IMR-90 (cell line): ENCODE data around the gene MARVELD2. TPM values are rescaled to one million over a fixed set of nuclear protein-coding genes. Genes with fewer than 3 reads are reported as not detected.

Experiments
- ATAC-seq: fragments of 200-7000 bp; cut with Tn5 transposase; 2 replicates; pipeline ENCODE4 v1.9.1; 2020; ENCODE audit warnings: low read depth, mild to moderate bottlenecking, moderate library complexity
- BruUV-seq: library from RNA; stranded (reverse); fragments of 400-500 nt; replicated peaks from 2 replicates; lab custom pipeline; 2021; lab: Mats Ljungman, UMichigan
- CTCF ChIA-PET: fragments of 300-600 bp; formaldehyde crosslinking; extraction: SDS; loops from one replicate; lab custom pipeline; 2021; ENCODE audit warnings: antibody characterized with exemption; lab: Yijun Ruan, JAX
- POLR2A ChIA-PET: fragments of 300-600 bp; sonication (Branson Sonifier 250); formaldehyde crosslinking; loops from one replicate; lab custom pipeline; 2022; ENCODE audit warnings: antibody characterized with exemption; ENCODE audit not compliant: unreplicated experiment; lab: Charles Lee
- DNase-seq: peaks from one replicate; pipeline ENCODE4 v3.0.0; 2013
- H2AFZ ChIP-seq: replicated peaks from 2 replicates; pipeline ENCODE3; 2013; ENCODE audit warnings: low read length, mild to moderate bottlenecking; ENCODE audit not compliant: poor library complexity
- H2AK5ac ChIP-seq: 2 replicates; pipeline ENCODE4 v1.6.1; 2013; ENCODE audit warnings: low read depth, low read length, inconsistent platforms
- H2AK9ac ChIP-seq: replicated peaks from 2 replicates; pipeline ENCODE3; 2013; ENCODE audit warnings: mild to moderate bottlenecking, low read depth, low read length, moderate library complexity; ENCODE audit not compliant: poor library complexity
- H2BK120ac ChIP-seq: 2 replicates; pipeline ENCODE4 v1.6.1; 2013; ENCODE audit warnings: low read depth, low read length, inconsistent platforms
- H2BK15ac ChIP-seq: 3 replicates; pipeline ENCODE4 v1.6.1; 2013; ENCODE audit warnings: low read depth, low read length, inconsistent platforms
- H2BK20ac ChIP-seq: 2 replicates; pipeline ENCODE4 v1.6.1; 2013; ENCODE audit warnings: low read depth, mild to moderate bottlenecking, inconsistent platforms, low read length, moderate library complexity
- H2BK5ac ChIP-seq: 2 replicates; pipeline ENCODE4 v1.6.1; 2013; ENCODE audit warnings: mild to moderate bottlenecking, low read depth, low read length, inconsistent platforms; ENCODE audit not compliant: poor library complexity, severe bottlenecking
- H3K14ac ChIP-seq: replicated peaks from 2 replicates; pipeline ENCODE4 v1.6.1; 2013; ENCODE audit warnings: low read depth, low read length, inconsistent platforms
- H3K18ac ChIP-seq: 2 replicates; pipeline ENCODE4 v1.6.1; 2013; ENCODE audit warnings: low read depth, low read length, control low read depth
- H3K23ac ChIP-seq: 2 replicates; pipeline ENCODE4 v1.6.1; 2013; ENCODE audit warnings: low read depth, low read length, inconsistent platforms
- H3K27ac ChIP-seq: 2 replicates; pipeline ENCODE4 v1.5.1; 2013; ENCODE audit warnings: mild to moderate bottlenecking, control low read depth, low read length; ENCODE audit not compliant: insufficient read depth
- H3K27me3 ChIP-seq: 2 replicates; pipeline ENCODE4 v1.6.1; 2013; ENCODE audit warnings: low read length; ENCODE audit not compliant: control insufficient read depth, insufficient read depth
- H3K36me3 ChIP-seq: 2 replicates; pipeline ENCODE4 v1.6.1; 2013; ENCODE audit warnings: low read length, mixed read lengths; ENCODE audit not compliant: control insufficient read depth, insufficient read depth
- H3K4ac ChIP-seq: 2 replicates; pipeline ENCODE4 v1.6.1; 2013; ENCODE audit warnings: low read depth, low read length, inconsistent platforms
- H3K4me1 ChIP-seq: 2 replicates; pipeline ENCODE4 v1.6.1; 2013; ENCODE audit warnings: low read length, mixed read lengths; ENCODE audit not compliant: control insufficient read depth, insufficient read depth
- H3K4me2 ChIP-seq: 2 replicates; pipeline ENCODE4 v1.6.1; 2013; ENCODE audit warnings: low read depth, mild to moderate bottlenecking, control low read depth, low read length, moderate library complexity
- H3K4me3 ChIP-seq: 2 replicates; pipeline ENCODE4 v1.5.1; 2013; ENCODE audit warnings: low read depth, mild to moderate bottlenecking, control low read depth, low read length, moderate library complexity; ENCODE audit not compliant: insufficient read depth
- H3K56ac ChIP-seq: 2 replicates; pipeline ENCODE4 v1.6.1; 2013; ENCODE audit warnings: low read length, inconsistent platforms; ENCODE audit not compliant: insufficient read depth; ENCODE audit errors: extremely low read depth
- H3K79me1 ChIP-seq, 2 experiments: 2 replicates each; pipeline ENCODE4 v1.6.1; 2013; ENCODE audit warnings: low read length in 2 of 2, inconsistent platforms in 1 of 2, low read depth in 1 of 2
- H3K9ac ChIP-seq: 2 replicates; pipeline ENCODE4 v1.6.1; 2013; ENCODE audit warnings: low read depth, low read length, control low read depth
- H3K9me1 ChIP-seq: 2 replicates; pipeline ENCODE4 v1.6.1; 2013; ENCODE audit warnings: low read length, inconsistent platforms; ENCODE audit not compliant: insufficient read depth
- H3K9me3 ChIP-seq: 2 replicates; pipeline ENCODE4 v1.6.1; 2013; ENCODE audit warnings: low read length; ENCODE audit not compliant: control insufficient read depth, insufficient read depth
- H4K20me1 ChIP-seq: 2 replicates; pipeline ENCODE4 v1.6.1; 2013; ENCODE audit warnings: low read length, inconsistent platforms; ENCODE audit not compliant: insufficient read depth
- H4K5ac ChIP-seq: 2 replicates; pipeline ENCODE4 v1.6.1; 2013; ENCODE audit warnings: mild to moderate bottlenecking, low read depth, low read length, control low read depth
- H4K8ac ChIP-seq, 2 experiments: 2 replicates each; pipeline ENCODE4 v1.6.1; 2013; ENCODE audit warnings: low read depth in 2 of 2, low read length in 2 of 2, control low read depth in 1 of 2, inconsistent platforms in 1 of 2
- H4K91ac ChIP-seq: 2 replicates; pipeline ENCODE4 v1.6.1; 2013; ENCODE audit warnings: low read depth, low read length, inconsistent platforms; ENCODE audit not compliant: insufficient read depth
- BHLHE40 ChIP-seq: fragments of 150-350 bp; IDR thresholded peaks from 2 replicates; pipeline ENCODE4 v1.6.1; 2016; ENCODE audit warnings: mild to moderate bottlenecking, low read depth, low read length
- CEBPB ChIP-seq: IDR thresholded peaks from 2 replicates; pipeline ENCODE4 v1.6.1; 2012; ENCODE audit warnings: low read depth, low read length, improper control_type of control experiment
- CHD1 ChIP-seq: IDR thresholded peaks from 2 replicates; pipeline ENCODE4 v1.6.1; 2012; ENCODE audit warnings: low read depth, low read length, improper control_type of control experiment
- FOS ChIP-seq: fragments of 150-350 bp; IDR thresholded peaks from 2 replicates; pipeline ENCODE4 v1.6.1; 2016; ENCODE audit warnings: low read depth, low read length
- MAFK ChIP-seq: IDR thresholded peaks from 2 replicates; pipeline ENCODE4 v1.6.1; 2012; ENCODE audit warnings: low read depth, low read length, improper control_type of control experiment
- MAZ ChIP-seq: IDR thresholded peaks from 2 replicates; pipeline ENCODE4 v1.6.1; 2012; ENCODE audit warnings: low read depth, mild to moderate bottlenecking, low read length, improper control_type of control experiment, moderate library complexity, borderline replicate concordance
- MXI1 ChIP-seq: IDR thresholded peaks from 2 replicates; pipeline ENCODE4 v1.6.1; 2012; ENCODE audit warnings: low read depth, mild to moderate bottlenecking, low read length, moderate library complexity, borderline replicate concordance
- NFE2L2 ChIP-seq: fragments of 150-350 bp; IDR thresholded peaks from 2 replicates; pipeline ENCODE4 v1.6.1; 2016; ENCODE audit warnings: low read depth, mild to moderate bottlenecking, low read length
- POLR2A ChIP-seq: IDR thresholded peaks from 2 replicates; pipeline ENCODE4 v1.6.1; 2012; ENCODE audit warnings: mild to moderate bottlenecking, low read depth, low read length
- RAD21 ChIP-seq: IDR thresholded peaks from 2 replicates; pipeline ENCODE4 v1.6.1; 2012; ENCODE audit warnings: low read length, improper control_type of control experiment
- RCOR1 ChIP-seq: IDR thresholded peaks from 2 replicates; pipeline ENCODE4 v1.6.1; 2012; ENCODE audit warnings: mild to moderate bottlenecking, low read length, improper control_type of control experiment; ENCODE audit not compliant: insufficient replicate concordance
- RFX5 ChIP-seq: IDR thresholded peaks from 2 replicates; pipeline ENCODE4 v1.8.0; 2012; ENCODE audit warnings: low read depth, mild to moderate bottlenecking, low read length, moderate library complexity
- WGBS, 2 experiments: methylation state at CpG; one replicate each; pipeline versions ENCODE4 v1.1.5 to v1.1.7; 2013; ENCODE audit warnings: missing lambda C conversion rate in 2 of 2; ENCODE audit not compliant: insufficient read length in 1 of 2; ENCODE audit errors: extremely low coverage in 2 of 2; 5-methylcytosine and 5-hydroxymethylcytosine counted together
- dilution Hi-C: fragments of 300-500 bp; cut with HindIII; formaldehyde crosslinking; loops from one replicate; pipeline ENCODE4 v1.14.3; 2018; ENCODE audit warnings: low sequenced_read_pairs; ENCODE audit not compliant: unreplicated experiment
- in situ Hi-C: fragments of 300-500 bp; cut with MboI; formaldehyde crosslinking; loops from 3 replicates; pipeline ENCODE4 v1.14.3; 2019; ENCODE audit warnings: low sequenced_read_pairs, inconsistent platforms, mixed read lengths
- intact Hi-C: fragments of 100-400 bp; cut with micrococcal nuclease; formaldehyde crosslinking; loops from 2 replicates; pipeline ENCODE4 v1.10.0; 2022
- polyA plus RNA-seq, 3 experiments: library from polyadenylated mRNA; depleted of rRNA; stranded (reverse); fragments of >200 nt; gene quantifications; 2 replicates each; pipeline ENCODE4 v1.2.3, GENCODE V29; 2012; ENCODE audit warnings: low replicate concordance in 1 of 3
- total RNA-seq: library from RNA; depleted of rRNA; stranded (reverse); fragments of >200 nt; gene quantifications from 2 replicates; pipeline ENCODE4 v1.2.3, GENCODE V29; 2012
- TF ChIP-seq, protein P1 (sequence below): conservative IDR thresholded peaks from 2 replicates; pipeline ENCODE4 v1.5.1; 2012; ENCODE audit warnings: mild to moderate bottlenecking, low read depth, low read length, improper control_type of control experiment
- TF ChIP-seq, protein P2 (sequence below): fragments of 150-350 bp; IDR thresholded peaks from 2 replicates; pipeline ENCODE4 v1.6.1; 2016; ENCODE audit warnings: low read depth, mild to moderate bottlenecking, low read length, moderate library complexity, borderline replicate concordance

The MARVELD2 gene
- total and polyA plus RNA-seq, 2 of the 4 experiments (the other 2 are of a cell fraction): 0.51 to 0.54 TPM

DNA sequence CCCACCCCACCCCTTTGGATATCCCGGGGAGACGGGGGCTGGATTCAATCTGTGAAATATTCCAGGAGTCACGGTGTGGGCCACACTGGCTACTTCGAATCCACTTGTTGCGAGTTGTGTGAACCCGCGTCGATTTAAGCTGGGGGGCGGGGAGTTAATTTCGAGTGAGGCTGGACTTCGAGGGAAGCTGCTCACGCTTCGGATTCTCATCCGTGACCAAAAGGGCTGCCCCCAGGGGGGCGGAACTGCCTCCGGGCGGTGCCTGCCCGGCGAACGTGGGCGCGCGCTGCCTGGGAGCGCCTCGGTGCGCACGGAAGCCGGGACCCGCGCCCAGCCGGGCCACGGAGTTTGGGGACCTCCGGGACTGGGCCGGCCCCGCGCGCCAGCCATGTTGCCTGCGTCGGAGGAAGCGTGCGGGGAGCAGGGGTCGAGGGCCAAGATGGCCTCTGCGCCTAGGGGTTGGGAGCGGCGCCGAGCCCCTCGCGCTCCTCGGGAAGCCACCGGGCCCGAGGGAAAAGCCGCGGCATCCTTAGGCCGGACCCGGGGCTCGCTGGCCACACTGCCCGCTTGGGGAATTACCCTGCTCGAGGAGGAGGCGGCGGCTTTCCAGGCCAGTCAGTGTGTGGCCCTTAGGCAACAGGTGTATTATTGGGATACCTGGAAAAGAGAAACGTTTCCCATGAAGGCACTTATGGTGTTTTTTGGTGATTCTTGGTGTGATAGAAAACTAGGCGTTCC is 78.6 kb downstream of the MARVELD2 start:
- H2BK5ac ChIP-seq: no peak overlapping the region
- TF ChIP-seq MXI1: no peak
- no peak for TF ChIP-seq FOS
- no peak for TF ChIP-seq CHD1
- TF ChIP-seq POLR2A: no peak
- TF ChIP-seq BHLHE40: no peak
- TF ChIP-seq, protein P1, sequence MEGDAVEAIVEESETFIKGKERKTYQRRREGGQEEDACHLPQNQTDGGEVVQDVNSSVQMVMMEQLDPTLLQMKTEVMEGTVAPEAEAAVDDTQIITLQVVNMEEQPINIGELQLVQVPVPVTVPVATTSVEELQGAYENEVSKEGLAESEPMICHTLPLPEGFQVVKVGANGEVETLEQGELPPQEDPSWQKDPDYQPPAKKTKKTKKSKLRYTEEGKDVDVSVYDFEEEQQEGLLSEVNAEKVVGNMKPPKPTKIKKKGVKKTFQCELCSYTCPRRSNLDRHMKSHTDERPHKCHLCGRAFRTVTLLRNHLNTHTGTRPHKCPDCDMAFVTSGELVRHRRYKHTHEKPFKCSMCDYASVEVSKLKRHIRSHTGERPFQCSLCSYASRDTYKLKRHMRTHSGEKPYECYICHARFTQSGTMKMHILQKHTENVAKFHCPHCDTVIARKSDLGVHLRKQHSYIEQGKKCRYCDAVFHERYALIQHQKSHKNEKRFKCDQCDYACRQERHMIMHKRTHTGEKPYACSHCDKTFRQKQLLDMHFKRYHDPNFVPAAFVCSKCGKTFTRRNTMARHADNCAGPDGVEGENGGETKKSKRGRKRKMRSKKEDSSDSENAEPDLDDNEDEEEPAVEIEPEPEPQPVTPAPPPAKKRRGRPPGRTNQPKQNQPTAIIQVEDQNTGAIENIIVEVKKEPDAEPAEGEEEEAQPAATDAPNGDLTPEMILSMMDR: no peak
- no peak for TF ChIP-seq CEBPB
- no peak for TF ChIP-seq MAZ
- TF ChIP-seq, protein P2, sequence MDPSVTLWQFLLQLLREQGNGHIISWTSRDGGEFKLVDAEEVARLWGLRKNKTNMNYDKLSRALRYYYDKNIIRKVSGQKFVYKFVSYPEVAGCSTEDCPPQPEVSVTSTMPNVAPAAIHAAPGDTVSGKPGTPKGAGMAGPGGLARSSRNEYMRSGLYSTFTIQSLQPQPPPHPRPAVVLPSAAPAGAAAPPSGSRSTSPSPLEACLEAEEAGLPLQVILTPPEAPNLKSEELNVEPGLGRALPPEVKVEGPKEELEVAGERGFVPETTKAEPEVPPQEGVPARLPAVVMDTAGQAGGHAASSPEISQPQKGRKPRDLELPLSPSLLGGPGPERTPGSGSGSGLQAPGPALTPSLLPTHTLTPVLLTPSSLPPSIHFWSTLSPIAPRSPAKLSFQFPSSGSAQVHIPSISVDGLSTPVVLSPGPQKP: no peak
- no peak for TF ChIP-seq RAD21
- no peak for TF ChIP-seq RFX5
- no peak for TF ChIP-seq MAFK
- TF ChIP-seq NFE2L2: no peak
- no peak for TF ChIP-seq RCOR1
- H3K27me3 ChIP-seq: peaks cover 47% of the 10 kb centered on the region
- dilution Hi-C loops (no loop called here), intact Hi-C loops (loop anchor here (10.0 kb wide), 1 partner anchor 49 kb away; no protein-coding TSS in a partner anchor), in situ Hi-C loops (no loop called here)
- no TSS peak for BruUV-seq
- H3K9me3 ChIP-seq: no peaks in the 10 kb centered on the region
- POLR2A ChIA-PET: no interaction called here
- CTCF ChIA-PET: no interaction called here
- no peak overlapping the region for H3K4ac ChIP-seq
- no peak overlapping the region for H4K5ac ChIP-seq
- no peak overlapping the region for H3K23ac ChIP-seq
- H3K9ac ChIP-seq: 0 out of 2 replicates have a peak overlapping the region, but pooled peaks have one; percentile 22
- no peak overlapping the region for H3K18ac ChIP-seq
- no peak overlapping the region for H3K27ac ChIP-seq
- H3K4me2 ChIP-seq: peak overlapping the region; percentile 96
- H3K56ac ChIP-seq: no peak overlapping the region
- no peak overlapping the region for H2AK5ac ChIP-seq
- peak overlapping the region; percentile 12; the same call in 1 of the 2 replicates for H2BK20ac ChIP-seq
- H2BK120ac ChIP-seq: no peak overlapping the region
- no peak overlapping the region for H2BK15ac ChIP-seq
- no peaks in the 10 kb centered on the region for H3K36me3 ChIP-seq
- H2AFZ ChIP-seq: peak overlapping the region; percentile 94
- H2AK9ac ChIP-seq: peak overlapping the region; percentile 66
- peak overlapping the region; percentile 55 for H3K4me3 ChIP-seq
- ATAC-seq: peak; percentile 59
- peaks cover 6% of the 10 kb centered on the region for H3K4me1 ChIP-seq
- no peak overlapping the region for H4K91ac ChIP-seq
- 2% methylated on average over 28 of the region's 62 CpGs; no CpG with 5 or more reads in 1 of the 2 experiments for WGBS, 2 experiments
- H3K9me1 ChIP-seq: no peaks in the 10 kb centered on the region
- H4K8ac ChIP-seq: no peak overlapping the region
- no peak for DNase-seq
- H4K20me1 ChIP-seq: no peaks in the 10 kb centered on the region
- no peak overlapping the region for H3K14ac ChIP-seq
- H3K79me1 ChIP-seq: no peaks in the 10 kb centered on the region
